ENCODE measurements around the gene TREM1.

GRCh38 chr6:41228616-41229015, 57.9 kb downstream of the TREM1 start:
- TF ChIP-seq, protein P1, sequence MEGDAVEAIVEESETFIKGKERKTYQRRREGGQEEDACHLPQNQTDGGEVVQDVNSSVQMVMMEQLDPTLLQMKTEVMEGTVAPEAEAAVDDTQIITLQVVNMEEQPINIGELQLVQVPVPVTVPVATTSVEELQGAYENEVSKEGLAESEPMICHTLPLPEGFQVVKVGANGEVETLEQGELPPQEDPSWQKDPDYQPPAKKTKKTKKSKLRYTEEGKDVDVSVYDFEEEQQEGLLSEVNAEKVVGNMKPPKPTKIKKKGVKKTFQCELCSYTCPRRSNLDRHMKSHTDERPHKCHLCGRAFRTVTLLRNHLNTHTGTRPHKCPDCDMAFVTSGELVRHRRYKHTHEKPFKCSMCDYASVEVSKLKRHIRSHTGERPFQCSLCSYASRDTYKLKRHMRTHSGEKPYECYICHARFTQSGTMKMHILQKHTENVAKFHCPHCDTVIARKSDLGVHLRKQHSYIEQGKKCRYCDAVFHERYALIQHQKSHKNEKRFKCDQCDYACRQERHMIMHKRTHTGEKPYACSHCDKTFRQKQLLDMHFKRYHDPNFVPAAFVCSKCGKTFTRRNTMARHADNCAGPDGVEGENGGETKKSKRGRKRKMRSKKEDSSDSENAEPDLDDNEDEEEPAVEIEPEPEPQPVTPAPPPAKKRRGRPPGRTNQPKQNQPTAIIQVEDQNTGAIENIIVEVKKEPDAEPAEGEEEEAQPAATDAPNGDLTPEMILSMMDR (conservative IDR thresholded peaks at IDR 0.05): no peak
- no peak for TF ChIP-seq EZH2 (IDR thresholded peaks at IDR 0.05; ENCODE audit: low read depth)

Measured in PC-9 (cell line).